IPS DF 6.9 (cell line): Measurements from ENCODE around the gene PORCN.

Experiments
- DNase-seq: peaks from one replicate; pipeline ENCODE4 v3.0.0-alpha.2; 2013; ENCODE audit warnings: low read depth, low spot score
- H3K27ac ChIP-seq: one replicate; pipeline ENCODE4 v1.5.1; 2013; ENCODE audit warnings: low read length, control low read depth
- H3K27me3 ChIP-seq: 2 replicates; pipeline ENCODE4 v1.6.1; 2013; ENCODE audit warnings: mild to moderate bottlenecking, low read length; ENCODE audit not compliant: control insufficient read depth, insufficient read depth
- H3K36me3 ChIP-seq: 2 replicates; pipeline ENCODE4 v1.6.1; 2013; ENCODE audit warnings: low read length; ENCODE audit not compliant: control insufficient read depth, insufficient read depth
- H3K4me1 ChIP-seq: 2 replicates; pipeline ENCODE4 v1.6.1; 2013; ENCODE audit warnings: low read length; ENCODE audit not compliant: control insufficient read depth, insufficient read depth
- H3K4me3 ChIP-seq: 2 replicates; pipeline ENCODE4 v1.5.1; 2013; ENCODE audit warnings: mild to moderate bottlenecking, low read length
- H3K9me3 ChIP-seq: 2 replicates; pipeline ENCODE4 v1.6.1; 2013; ENCODE audit warnings: low read length, inconsistent platforms; ENCODE audit not compliant: control insufficient read depth, insufficient read depth
- WGBS: extraction: QIAGEN DNeasy Blood & Tissue Kit; methylation state at CpG from one replicate; pipeline ENCODE4 v1.1.7; 2013; ENCODE audit warnings: mixed read lengths, missing lambda C conversion rate; ENCODE audit not compliant: insufficient read length, insufficient coverage; 5-methylcytosine and 5-hydroxymethylcytosine counted together

Gene PORCN

GRCh38 chrX:48489892-48490291 is 18.9 kb upstream of the PORCN start:
- Histone ChIP-seq H3K4me3 (no peak overlapping the region), H3K27me3 (no peaks in the 10 kb centered on the region), H3K4me1 (peaks cover 2% of the 10 kb centered on the region; the same call in 1 of the 2 replicates), H3K9me3 (no peaks in the 10 kb centered on the region), H3K27ac (no peak overlapping the region), H3K36me3 (no peaks in the 10 kb centered on the region)
- no CpG with 5 or more reads among the region's 2 CpGs for WGBS
- no peak for DNase-seq

GRCh38 chrX:48490661-48491060 is 18.1 kb upstream of the PORCN start:
- Histone ChIP-seq H3K27ac (no peak overlapping the region), H3K4me3 (no peak overlapping the region), H3K36me3 (no peaks in the 10 kb centered on the region), H3K4me1 (peaks cover 2% of the 10 kb centered on the region; the same call in 1 of the 2 replicates), H3K9me3 (no peaks in the 10 kb centered on the region), H3K27me3 (no peaks in the 10 kb centered on the region)
- DNase-seq = no peak
- no CpG with 5 or more reads among the region's 8 CpGs for WGBS

GRCh38 chrX:48491809-48492208 is 17.0 kb upstream of the PORCN start:
- Histone ChIP-seq H3K4me1 (peaks cover 2% of the 10 kb centered on the region; the same call in 1 of the 2 replicates), H3K4me3 (no peak overlapping the region), H3K27ac (no peak overlapping the region), H3K36me3 (no peaks in the 10 kb centered on the region), H3K9me3 (no peaks in the 10 kb centered on the region), H3K27me3 (no peaks in the 10 kb centered on the region)
- DNase-seq = no peak
- WGBS = no CpG with 5 or more reads among the region's 9 CpGs

GRCh38 chrX:48492293-48492910 is 16.4 kb upstream of the PORCN start:
- WGBS = no CpG with 5 or more reads among the region's 7 CpGs
- H3K27ac ChIP-seq = no peak overlapping the region
- no peak for DNase-seq
- no peaks in the 10 kb centered on the region for H3K9me3 ChIP-seq
- H3K36me3 ChIP-seq = no peaks in the 10 kb centered on the region
- no peak overlapping the region for H3K4me3 ChIP-seq
- H3K27me3 ChIP-seq = no peaks in the 10 kb centered on the region
- H3K4me1 ChIP-seq = peaks cover 2% of the 10 kb centered on the region; the same call in 1 of the 2 replicates

GRCh38 chrX:48493890-48494364 is 14.9 kb upstream of the PORCN start:
- DNase-seq = no peak
- Histone ChIP-seq H3K36me3 (no peaks in the 10 kb centered on the region), H3K4me1 (peaks cover 2% of the 10 kb centered on the region; the same call in 1 of the 2 replicates), H3K4me3 (no peak overlapping the region), H3K27ac (no peak overlapping the region), H3K9me3 (no peaks in the 10 kb centered on the region), H3K27me3 (no peaks in the 10 kb centered on the region)
- WGBS = no CpG with 5 or more reads among the region's 10 CpGs

GRCh38 chrX:48496660-48497059 is 12.1 kb upstream of the PORCN start:
- no CpG with 5 or more reads among the region's 4 CpGs for WGBS
- Histone ChIP-seq H3K27me3 (no peaks in the 10 kb centered on the region), H3K9me3 (no peaks in the 10 kb centered on the region), H3K36me3 (no peaks in the 10 kb centered on the region), H3K4me3 (no peak overlapping the region), H3K4me1 (peaks cover 2% of the 10 kb centered on the region; the same call in 1 of the 2 replicates), H3K27ac (no peak overlapping the region)
- no peak for DNase-seq

GRCh38 chrX:48497871-48498270 is 10.9 kb upstream of the PORCN start:
- H3K36me3 ChIP-seq = no peaks in the 10 kb centered on the region
- no CpG with 5 or more reads among the region's 5 CpGs for WGBS
- no peaks in the 10 kb centered on the region for H3K9me3 ChIP-seq
- no peaks in the 10 kb centered on the region for H3K27me3 ChIP-seq
- no peak overlapping the region for H3K4me3 ChIP-seq
- peaks cover 2% of the 10 kb centered on the region; the same call in 1 of the 2 replicates for H3K4me1 ChIP-seq
- DNase-seq = no peak
- no peak overlapping the region for H3K27ac ChIP-seq

GRCh38 chrX:48498374-48498809 is 10.4 kb upstream of the PORCN start:
- no peak overlapping the region for H3K4me3 ChIP-seq
- H3K27ac ChIP-seq = no peak overlapping the region
- no peaks in the 10 kb centered on the region for H3K27me3 ChIP-seq
- 0 out of 2 replicates have a peak, but pooled peaks cover 2% of the 10 kb centered on the region for H3K4me1 ChIP-seq
- no CpG with 5 or more reads among the region's 6 CpGs for WGBS
- DNase-seq = no peak
- no peaks in the 10 kb centered on the region for H3K36me3 ChIP-seq
- H3K9me3 ChIP-seq = no peaks in the 10 kb centered on the region

GRCh38 chrX:48504261-48504660 is 4.5 kb upstream of the PORCN start:
- Histone ChIP-seq H3K27ac (no peak overlapping the region), H3K4me3 (no peak overlapping the region), H3K9me3 (no peaks in the 10 kb centered on the region), H3K27me3 (no peaks in the 10 kb centered on the region), H3K36me3 (no peaks in the 10 kb centered on the region), H3K4me1 (no peaks in the 10 kb centered on the region; the same call in 1 of the 2 replicates)
- no peak for DNase-seq
- WGBS = no CpG with 5 or more reads among the region's 7 CpGs

GRCh38 chrX:48505481-48505880 is 3.3 kb upstream of the PORCN start:
- H3K27me3 ChIP-seq = no peaks in the 10 kb centered on the region
- no peak overlapping the region for H3K4me3 ChIP-seq
- no CpG with 5 or more reads among the region's 5 CpGs for WGBS
- no peak for DNase-seq
- H3K36me3 ChIP-seq = no peaks in the 10 kb centered on the region
- no peak overlapping the region for H3K27ac ChIP-seq
- H3K4me1 ChIP-seq = peaks cover 4% of the 10 kb centered on the region
- no peaks in the 10 kb centered on the region for H3K9me3 ChIP-seq

GRCh38 chrX:48507246-48507645 is 1.5 kb upstream of the PORCN start:
- Histone ChIP-seq H3K4me1 (peaks cover 4% of the 10 kb centered on the region), H3K36me3 (no peaks in the 10 kb centered on the region), H3K4me3 (no peak overlapping the region), H3K27me3 (no peaks in the 10 kb centered on the region), H3K9me3 (no peaks in the 10 kb centered on the region), H3K27ac (no peak overlapping the region)
- DNase-seq = no peak
- WGBS = no CpG with 5 or more reads among the region's 5 CpGs
